CD14-positive monocyte (primary cell): ENCODE results near the gene MAPK1IP1L. TPM values are rescaled to one million over a fixed set of nuclear protein-coding genes. Genes with fewer than 3 reads are reported as not detected.

Source experiments
- DNase-seq, 3 donors: peaks; one replicate each; pipeline ENCODE4 v3.0.0-alpha.2; 2011 to 2022
- H2AFZ ChIP-seq: 2 replicates; pipeline ENCODE4 v1.6.0; 2012; ENCODE audit warnings: mild to moderate bottlenecking, low read depth, low read length, inconsistent platforms; ENCODE audit not compliant: insufficient read depth, poor library complexity, severe bottlenecking
- H3K27ac ChIP-seq, 2 donors: 1 replicate in 1 of 2; 2 replicates in 1 of 2; pipeline ENCODE4 v1.5.1; 2012 to 2013; ENCODE audit warnings: low read length in 2 of 2, control low read depth in 1 of 2, inconsistent platforms in 1 of 2, low read depth in 1 of 2, mild to moderate bottlenecking in 1 of 2
- H3K27me3 ChIP-seq, 2 donors: one replicate each; pipeline versions ENCODE4 v1.6.0 to v1.6.1; 2011 to 2013; ENCODE audit warnings: low read length in 2 of 2; ENCODE audit not compliant: control insufficient read depth in 2 of 2, insufficient read depth in 2 of 2
- H3K36me3 ChIP-seq, 2 donors: replicated peaks in 1 of 2; 1 replicate in 1 of 2; 2 replicates in 1 of 2; pipeline versions ENCODE4 v1.5.1 to v1.6.1; 2012 to 2013; ENCODE audit warnings: low read length in 2 of 2, control low read depth in 1 of 2, inconsistent platforms in 1 of 2, mild to moderate bottlenecking in 1 of 2; ENCODE audit not compliant: insufficient read depth in 2 of 2, control insufficient read depth in 1 of 2
- H3K4me1 ChIP-seq, 2 donors: 1 replicate in 1 of 2; 2 replicates in 1 of 2; pipeline versions ENCODE4 v1.5.1 to v1.6.1; 2012 to 2013; ENCODE audit warnings: low read length in 2 of 2, control low read depth in 1 of 2, inconsistent platforms in 1 of 2, mild to moderate bottlenecking in 1 of 2, moderate library complexity in 1 of 2; ENCODE audit not compliant: insufficient read depth in 2 of 2, control insufficient read depth in 1 of 2
- H3K4me2 ChIP-seq: replicated peaks from 2 replicates; pipeline ENCODE3; 2012; ENCODE audit warnings: low read length, moderate library complexity, mild to moderate bottlenecking; ENCODE audit not compliant: poor library complexity, severe bottlenecking; ENCODE audit errors: extremely low read depth
- H3K4me3 ChIP-seq, 3 experiments: fragments of 200-600 bp in 1 of 3; sonication (generic) in 1 of 3; replicated peaks in 1 of 3; 1 replicate in 2 of 3; 2 replicates in 1 of 3; pipeline ENCODE4 v1.5.1; 2011 to 2013; ENCODE audit warnings: low read length in 3 of 3, mild to moderate bottlenecking in 3 of 3, control low read depth in 2 of 3, low read depth in 2 of 3, inconsistent platforms in 1 of 3, moderate library complexity in 1 of 3
- H3K79me2 ChIP-seq: 2 replicates; pipeline ENCODE4 v1.6.0; 2012; ENCODE audit warnings: mild to moderate bottlenecking, control low read depth, inconsistent platforms, low read length, moderate library complexity; ENCODE audit not compliant: insufficient read depth
- H3K9ac ChIP-seq: 2 replicates; pipeline ENCODE4 v1.6.0; 2017; ENCODE audit warnings: low read length, mild to moderate bottlenecking; ENCODE audit not compliant: insufficient read depth, poor library complexity, severe bottlenecking
- H3K9me3 ChIP-seq, 2 donors: replicated peaks in 1 of 2; 1 replicate in 1 of 2; 2 replicates in 1 of 2; pipeline versions ENCODE4 v1.5.1 to v1.6.1; 2012 to 2013; ENCODE audit warnings: low read length in 2 of 2, control low read depth in 1 of 2; ENCODE audit not compliant: control insufficient read depth in 1 of 2, insufficient read depth in 1 of 2
- H4K20me1 ChIP-seq: 2 replicates; pipeline ENCODE4 v1.6.0; 2012; ENCODE audit warnings: mild to moderate bottlenecking, low read length, control low read depth, moderate library complexity; ENCODE audit not compliant: insufficient read depth
- H3K27ac Mint-ChIP-seq, 7 donors: one replicate each; pipeline ENCODE4 v1.8.0; 2020; ENCODE audit warnings: mild to moderate bottlenecking in 7 of 7, mixed read lengths in 7 of 7, moderate library complexity in 6 of 7, inconsistent platforms in 2 of 7
- H3K27me3 Mint-ChIP-seq, 3 donors: one replicate each; pipeline ENCODE4 v1.8.0; 2021 to 2022; ENCODE audit warnings: low read depth in 3 of 3, mild to moderate bottlenecking in 3 of 3, mixed read lengths in 3 of 3, moderate library complexity in 3 of 3, inconsistent platforms in 1 of 3
- H3K36me3 Mint-ChIP-seq, 2 donors: one replicate each; pipeline ENCODE4 v1.8.0; 2020; ENCODE audit warnings: mixed read lengths in 2 of 2, inconsistent platforms in 1 of 2, mild to moderate bottlenecking in 1 of 2
- H3K4me1 Mint-ChIP-seq: one replicate; pipeline ENCODE4 v1.8.0; 2020; ENCODE audit warnings: mild to moderate bottlenecking, mixed read lengths
- H3K4me3 Mint-ChIP-seq, 2 donors: one replicate each; pipeline ENCODE4 v1.8.0; 2020; ENCODE audit warnings: mild to moderate bottlenecking in 2 of 2, mixed read lengths in 2 of 2, moderate library complexity in 1 of 2
- H3K9me3 Mint-ChIP-seq, 7 donors: one replicate each; pipeline ENCODE4 v1.8.0; 2020 to 2022; ENCODE audit warnings: mixed read lengths in 7 of 7, mild to moderate bottlenecking in 6 of 7, moderate library complexity in 6 of 7, inconsistent platforms in 2 of 7
- CTCF ChIP-seq: fragments of 200-600 bp; IDR thresholded peaks from one replicate; pipeline ENCODE4 v1.8.0; 2022; ENCODE audit warnings: antibody characterized with exemption, mild to moderate bottlenecking
- WGBS: methylation state at CpG from one replicate; pipeline ENCODE4 v1.1.5; 2013; ENCODE audit warnings: missing lambda C conversion rate; ENCODE audit not compliant: insufficient coverage; 5-methylcytosine and 5-hydroxymethylcytosine counted together
- intact Hi-C, 2 donors: fragments of 100-400 bp; cut with micrococcal nuclease; formaldehyde crosslinking; loops; one replicate each; pipeline versions ENCODE4 v1.15.0 to v1.15.1; 2023
- polyA plus RNA-seq, 3 donors: library from polyadenylated mRNA; depleted of rRNA in 1 of 3; unstranded in 2 of 3; stranded (reverse) in 1 of 3; fragments of 300-500 nt in 2 of 3; fragments of >200 nt in 1 of 3; fragmentation: Illumina TruSeq in 2 of 3; gene quantifications; 1 replicate in 2 of 3; 2 replicates in 1 of 3; pipeline ENCODE4 v1.2.3, GENCODE V29; 2012 to 2021

The MAPK1IP1L gene
- polyA plus RNA-seq, 3 donors, result 44.8 to 89.8 (median 67.8) TPM

GRCh38 chr14:55048900-55049436 lies 2.5 kb upstream of the MAPK1IP1L start:
- no peak for DNase-seq
- H3K4me1 ChIP-seq, result peaks cover 17 to 19% of the 10 kb centered on the region in 2 donors
- peaks cover 15 to 18% of the 10 kb centered on the region in 2 donors for H3K36me3 Mint-ChIP-seq
- H3K9me3 ChIP-seq, result no peaks in the 10 kb centered on the region
- no peaks in the 10 kb centered on the region for H3K27me3 ChIP-seq
- no peak overlapping the region for H3K9ac ChIP-seq
- H3K36me3 ChIP-seq, result peaks cover 12 to 23% of the 10 kb centered on the region in 2 donors
- H2AFZ ChIP-seq, result no peak overlapping the region
- peaks cover 0 to 3% (median 2%) of the 10 kb centered on the region in 3 donors for H3K27me3 Mint-ChIP-seq
- H3K4me3 ChIP-seq, result no peak overlapping the region
- no peak overlapping the region for H3K27ac Mint-ChIP-seq
- no CpG with 5 or more reads among the region's 2 CpGs for WGBS
- H3K4me2 ChIP-seq, result no peak overlapping the region
- peaks cover 25% of the 10 kb centered on the region for H3K79me2 ChIP-seq
- TF ChIP-seq CTCF, result no peak
- H3K9me3 Mint-ChIP-seq, result no peaks in the 10 kb centered on the region
- no peak overlapping the region for H3K4me3 Mint-ChIP-seq
- intact Hi-C loops, result no loop called here
- H4K20me1 ChIP-seq, result peaks cover 20% of the 10 kb centered on the region
- no peak overlapping the region for H3K27ac ChIP-seq
- peaks cover 22% of the 10 kb centered on the region for H3K4me1 Mint-ChIP-seq

GRCh38 chr14:55051165-55051422 lies 353 bp upstream of the MAPK1IP1L start:
- no peak for TF ChIP-seq CTCF
- peak overlapping the region; percentile 83 to 89 for H3K4me3 Mint-ChIP-seq
- H3K9me3 ChIP-seq, result no peaks in the 10 kb centered on the region
- peaks cover 0 to 16% of the 10 kb centered on the region in 2 donors for H3K36me3 ChIP-seq
- H3K9ac ChIP-seq, result peak overlapping the region; percentile 99
- peaks cover 42% of the 10 kb centered on the region for H4K20me1 ChIP-seq
- no peaks in the 10 kb centered on the region for H3K27me3 ChIP-seq
- no peaks in the 10 kb centered on the region for H3K9me3 Mint-ChIP-seq
- intact Hi-C loops, result loop anchor here in 1 of 2 donors (5.0 kb wide), 1 partner anchor 36 kb away; no protein-coding TSS in a partner anchor
- H3K4me1 Mint-ChIP-seq, result peaks cover 27% of the 10 kb centered on the region
- peak overlapping the region; percentile 91 to 99 for H3K27ac ChIP-seq
- H3K27me3 Mint-ChIP-seq, result peaks cover 0 to 3% (median 2%) of the 10 kb centered on the region in 3 donors
- peaks cover 17 to 19% of the 10 kb centered on the region in 2 donors for H3K4me1 ChIP-seq
- under 1% methylated on average over 10 of the region's 10 CpGs for WGBS
- no peak for DNase-seq
- peak overlapping the region; percentile 89 to 94 (median 90) for H3K4me3 ChIP-seq
- peaks cover 12 to 22% of the 10 kb centered on the region in 2 donors for H3K36me3 Mint-ChIP-seq
- H3K79me2 ChIP-seq, result peaks cover 46% of the 10 kb centered on the region
- H3K27ac Mint-ChIP-seq, result peak overlapping the region; percentile 79 to 98 (median 95)
- H2AFZ ChIP-seq, result peak overlapping the region; percentile 70
- peak overlapping the region; percentile 92 for H3K4me2 ChIP-seq
